Tibial artery (tissue), 4 donors: ENCODE results near the gene DNASE2.
A peak's percentile ranks its signal among the peaks of the same experiment; 100 is the strongest.

Experiments used
- DNase-seq, 2 donors: peaks; one replicate each; pipeline ENCODE4 v3.0.0-alpha.2; 2019
- H3K27ac ChIP-seq, 2 donors: fragments of 200-600 bp; sonication (generic) in 1 of 2; 1 replicate in 1 of 2; 2 replicates in 1 of 2; pipeline ENCODE4 v1.5.1; 2018 to 2019; ENCODE audit warnings: mild to moderate bottlenecking in 1 of 2
- H3K27me3 ChIP-seq, 2 donors: fragments of 200-600 bp; sonication (generic) in 1 of 2; one replicate each; pipeline versions ENCODE4 v1.5.1 to v1.6.0; 2016 to 2019
- H3K36me3 ChIP-seq, 3 donors: fragments of 200-600 bp; sonication (generic) in 2 of 3; one replicate each; pipeline ENCODE4 v1.5.1; 2016 to 2019; ENCODE audit warnings: mild to moderate bottlenecking in 2 of 3
- H3K4me1 ChIP-seq, 4 donors: fragments of 200-600 bp; sonication (generic) in 2 of 4; 1 replicate in 3 of 4; 2 replicates in 1 of 4; pipeline ENCODE4 v1.5.1; 2016 to 2019
- H3K4me3 ChIP-seq, 2 donors: fragments of 200-600 bp; sonication (generic) in 1 of 2; 1 replicate in 1 of 2; 2 replicates in 1 of 2; pipeline ENCODE4 v1.5.1; 2018 to 2019; ENCODE audit warnings: mild to moderate bottlenecking in 2 of 2
- H3K9me3 ChIP-seq, 3 donors: fragments of 200-600 bp; sonication (generic) in 1 of 3; one replicate each; pipeline ENCODE4 v1.5.1; 2016 to 2019
- CTCF ChIP-seq, 2 experiments: fragments of 200-600 bp in 1 of 2; fragments of 450-650 bp in 1 of 2; IDR thresholded peaks; one replicate each; pipeline ENCODE4 v1.5.1; 2017 to 2019; ENCODE audit warnings: antibody characterized with exemption in 2 of 2, mild to moderate bottlenecking in 1 of 2, moderate library complexity in 1 of 2
- intact Hi-C: fragments of 100-400 bp; cut with DNase I; formaldehyde crosslinking; loops from one replicate; pipeline ENCODE4 v1.15.0; 2023; ENCODE audit warnings: low total_unique reads

DNASE2 gene

GRCh38 chr19:12841094-12841493 is 40.2 kb downstream of the DNASE2 start:
- TF ChIP-seq CTCF (IDR thresholded peaks at IDR 0.05) = no peak
- Histone ChIP-seq H3K36me3 (no peaks in the 10 kb centered on the region), H3K4me1 (peaks cover 0 to 23% (median 20%) of the 10 kb centered on the region in 4 donors), H3K27me3 (peaks cover 10 to 91% of the 10 kb centered on the region in 2 donors), H3K4me3 (no peak overlapping the region), H3K9me3 (no peaks in the 10 kb centered on the region), H3K27ac (no peak overlapping the region)
- no peak for DNase-seq
- intact Hi-C loops = no loop called here

- Histone ChIP-seq H3K4me3 (no peak overlapping the region), H3K9me3 (no peaks in the 10 kb centered on the region), H3K4me1 (peaks cover 0 to 24% (median 20%) of the 10 kb centered on the region in 4 donors), H3K27me3 (peaks cover 10 to 95% of the 10 kb centered on the region in 2 donors), H3K36me3 (no peaks in the 10 kb centered on the region), H3K27ac (no peak overlapping the region)
- intact Hi-C loops = no loop called here
- TF ChIP-seq CTCF (IDR thresholded peaks at IDR 0.05) = no peak
- DNase-seq = no peak
Measured at GRCh38 chr19:12840091-12841079, 40.9 kb downstream of the DNASE2 start.

- Histone ChIP-seq H3K27me3 (peaks cover 15 to 99% of the 10 kb centered on the region in 2 donors), H3K9me3 (no peaks in the 10 kb centered on the region), H3K4me3 (peak overlapping the region in 1 of 2 donors; percentile 36), H3K27ac (no peak overlapping the region), H3K4me1 (peaks cover 0 to 37% (median 23%) of the 10 kb centered on the region in 4 donors), H3K36me3 (no peaks in the 10 kb centered on the region)
- intact Hi-C loops = no loop called here
- TF ChIP-seq CTCF (IDR thresholded peaks at IDR 0.05) = no peak
- no peak for DNase-seq
Measured at GRCh38 chr19:12838886-12839756, 42.1 kb downstream of the DNASE2 start.

GRCh38 chr19:12838182-12838885 is 42.9 kb downstream of the DNASE2 start, which contains the start of gene MAST1:
MAST1 (plus strand) TSS chr19:12838515; CDS start chr19:12838573, 58 bp downstream.
- peak within 1 kb of the TSS; percentile 13 to 36 for H3K4me3 ChIP-seq
- no peak within 1 kb of the TSS for H3K27ac ChIP-seq
- H3K9me3 ChIP-seq = no peaks in the 10 kb centered on the region
- H3K4me1 ChIP-seq = peaks cover 0 to 44% (median 30%) of the 10 kb centered on the region in 4 donors
- peaks cover 15 to 100% of the 10 kb centered on the region in 2 donors for H3K27me3 ChIP-seq
- peak in 1 of 2 experiments; percentile 18 for TF ChIP-seq CTCF (IDR thresholded peaks at IDR 0.05)
- DNase-seq = no peak
- H3K36me3 ChIP-seq = no peaks in the 10 kb centered on the region
- intact Hi-C loops = no loop called here

- H3K4me1 ChIP-seq = peaks cover 0 to 55% (median 36%) of the 10 kb centered on the region in 4 donors
- H3K4me3 ChIP-seq = no peak overlapping the region
- no peaks in the 10 kb centered on the region for H3K9me3 ChIP-seq
- no peak for TF ChIP-seq CTCF (IDR thresholded peaks at IDR 0.05)
- no peak for DNase-seq
- intact Hi-C loops = no loop called here
- no peaks in the 10 kb centered on the region for H3K36me3 ChIP-seq
- no peak overlapping the region for H3K27ac ChIP-seq
- peaks cover 15 to 100% of the 10 kb centered on the region in 2 donors for H3K27me3 ChIP-seq
Measured at GRCh38 chr19:12837225-12837624, 44.0 kb downstream of the DNASE2 start.
